Activated gamma-delta T cell treated with Interleukin-2 at 50 U/mL for 16 hours (primary cell): ENCODE measurements around the gene IFITM5.

Source experiments
- DNase-seq: peaks from one replicate; pipeline ENCODE4 v3.0.0-alpha.2; 2020

IFITM5 gene

GRCh38 chr11:293852-294661 is 5.3 kb downstream of the IFITM5 start:
- DNase-seq = no peak

- no peak for DNase-seq
Measured at GRCh38 chr11:293271-293851, 6.0 kb downstream of the IFITM5 start.

- no peak for DNase-seq
Measured at GRCh38 chr11:292211-293121, 6.9 kb downstream of the IFITM5 start.

GRCh38 chr11:291281-292210 is 7.8 kb downstream of the IFITM5 start:
- DNase-seq = no peak

- no peak for DNase-seq
Measured at GRCh38 chr11:290621-291231, 8.6 kb downstream of the IFITM5 start.

- no peak for DNase-seq
Measured at GRCh38 chr11:289712-290620, 9.4 kb downstream of the IFITM5 start.

GRCh38 chr11:289398-289711 is 10.0 kb downstream of the IFITM5 start:
- peak; percentile 31 for DNase-seq

GRCh38 chr11:288478-289397 is 10.6 kb downstream of the IFITM5 start, which contains the start of gene PGGHG:
PGGHG (plus strand) TSS chr11:289126; CDS start chr11:289817, 691 bp downstream.
- DNase-seq = peak; percentile 64

GRCh38 chr11:287821-288477 is 11.4 kb downstream of the IFITM5 start:
- DNase-seq = peak; percentile 48

- DNase-seq = peak; percentile 56
Measured at GRCh38 chr11:286977-287820, 12.1 kb downstream of the IFITM5 start.

- peak; percentile 1 for DNase-seq
Measured at GRCh38 chr11:285894-286220, 13.5 kb downstream of the IFITM5 start.

- no peak for DNase-seq
Measured at GRCh38 chr11:285021-285893, 14.1 kb downstream of the IFITM5 start.

- DNase-seq = no peak
Measured at GRCh38 chr11:284105-285020, 15.0 kb downstream of the IFITM5 start.

GRCh38 chr11:283405-284104 is 15.8 kb downstream of the IFITM5 start:
- no peak for DNase-seq

- no peak for DNase-seq
Measured at GRCh38 chr11:282630-283360, 16.5 kb downstream of the IFITM5 start.
